ENCODE data around the gene MPRIP.
"Not testable (repeated sequence)": the region's sequence is repeated elsewhere in the genome, so short reads cannot be mapped to it uniquely, and the experiment has no call there.

MPRIP gene

GRCh38 chr17:17142556-17142955, 100.3 kb downstream of the MPRIP start:
- DNase-seq (ENCODE audit: low read depth in 1 of 2, low spot score in 1 of 2) = no peak

DNA sequence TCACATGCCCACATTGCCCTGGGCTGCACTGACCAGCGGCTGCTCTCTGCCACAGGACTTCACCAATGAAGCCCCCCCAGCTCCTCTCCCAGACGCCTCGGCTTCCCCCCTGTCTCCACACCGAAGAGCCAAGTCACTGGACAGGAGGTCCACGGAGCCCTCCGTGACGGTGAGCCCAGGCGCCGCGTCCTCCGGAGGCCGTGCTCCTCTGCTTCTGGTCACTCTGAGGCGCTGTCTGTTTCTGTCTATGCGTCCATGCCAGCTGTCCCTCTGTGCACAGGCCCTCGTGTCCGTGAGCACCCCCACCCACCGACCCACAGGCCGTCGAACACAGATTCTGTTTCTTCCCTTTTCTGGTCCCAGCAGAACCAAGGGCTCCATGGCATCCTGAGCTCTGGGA, 101.2 kb downstream of the MPRIP start:
- no peak for DNase-seq (ENCODE audit: low read depth in 1 of 2, low spot score in 1 of 2)

GRCh38 chr17:17144061-17144460, 101.8 kb downstream of the MPRIP start:
- DNase-seq (ENCODE audit: low read depth in 1 of 2, low spot score in 1 of 2) = no peak

DNA sequence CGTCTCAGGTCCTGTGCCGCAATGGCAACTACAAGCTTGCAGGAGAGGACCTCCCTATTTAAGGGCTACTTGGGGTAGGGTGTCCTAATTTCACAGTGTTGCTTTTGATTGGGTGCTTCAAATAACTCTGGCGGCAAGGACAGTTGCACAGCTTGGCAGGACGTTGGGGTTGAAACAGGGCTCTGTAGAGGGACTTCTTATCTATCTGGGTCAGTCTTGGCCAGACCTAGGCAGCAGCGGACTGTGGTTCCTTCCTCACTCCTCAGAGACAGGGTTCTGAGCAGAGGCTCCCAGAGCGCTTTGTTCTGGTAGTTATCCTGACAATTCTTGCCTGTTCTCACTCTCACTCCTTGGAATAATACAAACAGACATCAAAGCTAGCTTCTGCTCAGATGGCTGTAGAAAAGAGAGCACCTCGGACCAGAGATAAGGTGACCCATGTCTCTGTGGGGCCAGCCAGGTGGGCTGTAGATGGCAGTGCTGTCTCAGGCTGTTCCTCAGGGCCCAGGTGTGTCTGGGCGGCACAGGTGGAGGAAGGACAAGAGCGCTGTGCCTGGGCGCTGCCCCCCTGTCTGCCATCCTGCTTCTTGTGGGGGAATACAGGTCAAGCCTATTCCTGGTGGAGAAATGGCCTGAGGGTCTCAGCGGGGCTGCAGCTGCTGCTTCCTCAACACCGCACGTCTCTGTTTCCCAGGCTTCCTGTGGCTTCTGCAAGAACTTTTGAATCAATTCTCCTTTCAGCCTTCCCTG, 102.8 kb downstream of the MPRIP start:
- DNase-seq (ENCODE audit: low read depth in 1 of 2, low spot score in 1 of 2) = no peak

GRCh38 chr17:17146786-17147406, 104.6 kb downstream of the MPRIP start:
- no peak for DNase-seq (ENCODE audit: low read depth in 1 of 2, low spot score in 1 of 2)

DNA sequence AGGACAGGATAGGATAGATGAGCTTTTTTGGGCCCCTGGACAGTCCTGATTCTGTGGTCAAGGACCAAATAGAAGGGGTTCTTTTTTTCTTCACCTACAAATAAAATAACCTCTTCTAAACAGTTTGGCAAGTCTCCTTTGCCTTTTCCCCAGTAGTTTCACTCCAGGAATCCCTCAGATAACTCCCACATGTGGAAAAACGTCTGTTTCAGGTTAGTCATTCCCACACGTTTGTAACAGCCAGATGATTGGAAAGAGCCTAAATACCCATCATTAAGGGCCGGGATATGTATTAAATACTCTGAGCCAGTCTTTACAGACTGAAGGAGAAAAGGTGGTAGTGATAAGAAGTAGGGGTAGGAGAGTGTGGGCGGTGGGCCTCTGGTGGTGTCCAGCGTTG, 105.6 kb downstream of the MPRIP start:
- DNase-seq (ENCODE audit: low read depth in 1 of 2, low spot score in 1 of 2) = no peak

DNA sequence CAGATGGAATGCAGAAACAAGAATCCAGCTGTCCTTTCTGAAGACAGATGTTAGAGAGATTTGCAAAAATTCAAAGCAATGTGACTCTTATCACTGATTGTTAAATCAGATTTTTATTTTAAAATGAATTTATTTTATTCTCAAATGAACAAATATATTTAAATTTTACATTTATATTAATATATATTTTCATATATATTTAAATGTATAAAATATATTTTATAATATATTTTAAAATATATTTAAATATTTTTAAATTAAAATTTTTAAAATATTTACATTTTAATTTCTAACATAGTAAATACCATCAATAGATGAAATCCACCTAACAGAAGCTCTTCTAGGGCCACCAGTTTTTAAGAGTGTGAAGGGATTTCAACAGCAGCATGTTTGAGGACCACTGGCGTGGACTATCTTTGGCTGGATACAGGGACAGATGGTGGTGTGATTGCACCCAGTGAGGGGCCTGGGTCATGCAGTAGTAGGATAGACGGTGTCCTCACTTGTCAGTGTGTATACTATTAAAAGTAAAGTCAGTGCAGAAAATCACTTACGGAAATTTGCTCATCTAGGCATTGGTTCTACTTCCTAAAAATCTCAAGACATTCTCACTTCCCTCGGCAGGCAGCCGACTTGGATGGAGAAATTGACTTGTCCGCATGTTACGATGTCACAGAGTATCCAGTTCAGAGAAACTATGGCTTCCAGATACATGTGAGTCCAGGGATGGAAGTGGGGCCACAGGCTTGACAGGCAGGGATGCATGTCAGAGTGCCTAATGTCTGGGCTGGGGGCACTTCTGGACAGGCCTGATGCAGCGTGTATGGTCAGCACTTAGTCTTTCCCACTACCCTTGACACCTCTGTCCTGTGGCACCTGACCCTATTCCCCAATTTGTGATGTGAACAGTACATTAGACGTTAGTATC, 107.5 kb downstream of the MPRIP start:
- no peak for DNase-seq (ENCODE audit: low read depth in 1 of 2, low spot score in 1 of 2)

DNA sequence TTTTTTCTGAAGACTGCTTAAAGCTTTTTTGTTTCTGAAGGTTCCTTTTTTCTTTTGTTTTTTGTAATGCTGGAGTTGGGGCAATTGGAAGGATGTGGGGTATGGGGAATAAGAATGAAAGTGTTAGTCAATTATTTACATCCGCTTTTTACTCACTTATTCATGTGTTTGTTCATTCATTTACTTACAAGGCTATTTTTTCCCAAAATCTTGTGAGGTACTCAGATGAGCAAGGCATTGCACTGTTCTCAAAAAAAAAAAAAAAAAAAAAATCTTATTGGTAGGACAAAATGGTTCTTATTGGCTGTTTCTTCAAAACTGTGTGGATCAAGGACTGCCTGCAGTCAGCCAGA, 108.2 kb downstream of the MPRIP start:
- DNase-seq (ENCODE audit: low read depth in 1 of 2, low spot score in 1 of 2) = no peak

DNA sequence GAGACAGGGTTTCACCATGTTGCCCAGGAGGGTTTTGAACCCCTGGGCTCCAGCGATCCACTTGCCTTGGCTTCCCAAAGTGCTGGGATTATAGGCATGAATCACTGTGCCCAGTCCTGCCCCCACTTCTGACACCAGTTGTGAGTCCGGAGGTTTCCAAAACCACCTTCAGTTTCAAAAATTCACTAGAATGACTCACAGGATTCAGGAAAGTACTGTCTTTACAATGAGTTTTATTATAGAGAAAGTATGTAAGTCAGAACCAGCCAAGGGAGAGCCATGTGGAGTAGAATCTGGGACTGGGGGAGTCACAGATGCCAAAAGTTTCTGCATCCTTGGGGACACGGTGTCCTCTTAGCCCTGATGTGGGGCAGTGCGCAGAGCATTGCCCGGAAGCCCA, 108.8 kb downstream of the MPRIP start:
- DNase-seq (ENCODE audit: low read depth in 1 of 2, low spot score in 1 of 2) = no peak

GRCh38 chr17:17151541-17151940, 109.3 kb downstream of the MPRIP start:
- DNase-seq (ENCODE audit: low read depth in 1 of 2, low spot score in 1 of 2) = no peak

GRCh38 chr17:17151962-17152361, 109.7 kb downstream of the MPRIP start:
- DNase-seq (ENCODE audit: low read depth in 1 of 2, low spot score in 1 of 2) = no peak

DNA sequence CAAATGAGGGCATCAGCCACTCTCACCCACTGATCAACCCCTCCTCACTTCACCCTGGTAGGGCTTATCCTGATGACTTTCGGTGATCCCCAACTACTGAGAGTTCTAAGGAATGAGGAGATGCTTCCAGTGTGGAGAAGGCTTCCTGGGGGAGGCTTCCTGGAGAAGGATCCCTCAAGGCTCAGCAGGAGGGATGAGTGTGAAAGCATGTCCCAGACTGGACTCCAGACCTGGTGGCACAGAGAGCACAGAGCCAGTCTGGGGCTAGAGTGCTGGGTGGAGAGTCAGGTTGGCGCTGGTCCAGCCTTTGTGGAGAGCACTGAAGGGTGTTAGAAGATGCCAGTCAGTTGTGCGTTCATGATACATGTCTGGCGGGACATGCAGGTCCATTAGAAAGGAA, 110.1 kb downstream of the MPRIP start:
- DNase-seq (ENCODE audit: low read depth in 1 of 2, low spot score in 1 of 2) = no peak

DNA sequence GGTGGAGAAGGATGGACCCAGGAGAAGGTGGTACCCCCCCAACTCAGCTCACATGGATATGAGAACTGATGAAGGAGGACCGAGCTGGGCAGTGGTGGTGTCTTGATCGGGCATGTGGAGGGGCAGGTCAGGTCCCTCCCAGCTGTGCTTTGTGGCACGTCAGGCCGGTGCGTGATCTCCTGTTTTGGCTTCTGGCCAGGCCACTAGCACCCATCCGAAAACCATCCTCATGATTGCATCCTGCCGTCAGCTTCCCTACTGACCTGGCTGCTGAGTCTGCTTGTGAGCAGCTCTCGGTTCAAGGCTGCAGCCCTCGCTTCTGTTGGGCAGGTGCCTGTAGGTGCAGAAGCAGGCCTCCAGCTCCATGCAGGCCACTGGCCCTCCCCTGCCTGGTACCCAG, 110.8 kb downstream of the MPRIP start:
- no peak for DNase-seq (ENCODE audit: low read depth in 1 of 2, low spot score in 1 of 2)

DNA sequence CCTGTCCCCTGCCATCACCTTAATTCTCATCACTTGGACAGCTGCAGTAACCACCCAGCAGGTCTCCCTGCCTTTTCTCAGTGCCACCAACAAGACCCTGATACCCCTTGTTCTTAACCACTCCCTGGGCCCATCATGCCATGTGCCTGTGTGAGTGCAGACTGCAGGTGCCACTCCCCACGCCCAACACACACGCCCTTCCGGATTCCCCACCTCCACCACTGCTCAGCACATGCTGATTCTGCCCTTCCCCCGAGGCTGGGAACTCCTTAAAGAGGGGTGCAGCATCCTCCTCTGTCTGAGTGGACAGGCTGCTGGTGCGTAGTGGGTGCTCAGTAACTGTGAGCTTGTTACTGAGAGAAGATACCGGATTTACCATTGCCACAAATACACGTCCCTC, 111.5 kb downstream of the MPRIP start:
- no peak for DNase-seq (ENCODE audit: low read depth in 1 of 2, low spot score in 1 of 2)

DNA sequence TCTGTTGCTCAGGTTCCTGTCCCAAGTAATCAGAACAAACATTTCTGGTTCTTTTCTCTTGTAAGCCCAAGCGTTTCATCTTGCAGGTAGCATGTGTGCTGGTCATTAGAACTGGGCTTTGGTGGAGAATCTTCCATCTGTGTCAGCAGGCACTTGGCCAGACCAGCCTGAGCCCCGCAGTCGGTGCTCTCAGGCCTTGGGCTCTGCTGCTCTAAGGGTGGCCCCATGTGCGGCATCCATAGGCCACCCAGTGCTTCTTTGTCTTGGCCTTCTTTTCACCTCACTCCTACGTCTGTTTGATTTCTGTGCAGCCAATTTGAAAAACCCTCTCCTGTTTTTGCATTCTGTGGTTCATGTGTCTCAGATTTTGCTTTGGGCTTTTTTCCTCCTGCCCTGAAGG, 112.3 kb downstream of the MPRIP start:
- DNase-seq (ENCODE audit: low read depth in 1 of 2, low spot score in 1 of 2) = no peak

GRCh38 chr17:17154981-17155380, 112.7 kb downstream of the MPRIP start:
- no peak for DNase-seq (ENCODE audit: low read depth in 1 of 2, low spot score in 1 of 2)

GRCh38 chr17:17155568-17155967, 113.3 kb downstream of the MPRIP start:
- no peak for DNase-seq (ENCODE audit: low read depth in 1 of 2, low spot score in 1 of 2)

DNA sequence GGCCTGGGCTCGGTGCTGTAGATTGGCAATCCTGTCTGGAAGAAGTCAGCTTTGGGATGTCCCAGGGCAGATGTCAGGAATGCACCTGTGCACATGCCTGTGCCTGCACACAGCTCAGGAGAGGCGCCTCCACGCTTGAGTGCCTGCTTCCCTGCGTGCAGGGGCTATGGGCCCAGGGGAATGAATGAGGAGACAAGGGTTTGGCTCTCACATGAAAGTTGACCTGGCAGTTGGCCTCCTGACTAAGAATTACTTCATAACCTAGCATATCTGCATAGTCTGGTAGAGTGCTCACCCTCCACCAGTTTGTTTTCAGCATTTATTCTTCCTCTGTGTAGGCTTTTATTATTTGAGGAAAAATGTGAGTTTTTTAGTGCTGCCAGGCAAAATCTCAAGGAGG, 113.8 kb downstream of the MPRIP start:
- DNase-seq (ENCODE audit: low read depth in 1 of 2, low spot score in 1 of 2) = no peak

GRCh38 chr17:17156511-17156910, 114.3 kb downstream of the MPRIP start:
- no peak for DNase-seq (ENCODE audit: low read depth in 1 of 2, low spot score in 1 of 2)

- DNase-seq (ENCODE audit: low read depth in 1 of 2, low spot score in 1 of 2) = no peak
Observed at GRCh38 chr17:17157041-17157440, 114.8 kb downstream of the MPRIP start.

- DNase-seq (ENCODE audit: low read depth in 1 of 2, low spot score in 1 of 2) = not testable (repeated sequence)
Observed at GRCh38 chr17:17158506-17158905, 116.2 kb downstream of the MPRIP start.

- DNase-seq (ENCODE audit: low read depth in 1 of 2, low spot score in 1 of 2) = no peak
Observed at GRCh38 chr17:17159571-17159970, 117.3 kb downstream of the MPRIP start.

All from activated CD4-positive, alpha-beta T cell treated with anti-CD3 and anti-CD28 coated beads, Interleukin-2, amount 50 U/mL, for 24 hours (primary cell).